GM12878 (cell line): ENCODE measurements around the gene ADCY6. TPM values are rescaled to one million over a fixed set of nuclear protein-coding genes. Genes with fewer than 3 reads are reported as not detected.

Experiments
- ATAC-seq: fragments of 200-7000 bp; cut with Tn5 transposase; 3 replicates; pipeline ENCODE4 v1.9.1; 2020; ENCODE audit warnings: mild to moderate bottlenecking, moderate library complexity
- Bru-seq: library from RNA; stranded (reverse); fragments of 400-500 nt; gene quantifications from one replicate; lab custom pipeline; 2021; lab: Mats Ljungman, UMichigan
- BruChase-seq, 2 experiments: library from RNA; stranded (reverse); fragments of 400-500 nt; gene quantifications; one replicate each; lab custom pipeline; 2021; lab: Mats Ljungman, UMichigan
- BruUV-seq: library from RNA; stranded (reverse); fragments of 400-500 nt; replicated peaks from 2 replicates; lab custom pipeline; 2021; lab: Mats Ljungman, UMichigan
- CTCF ChIA-PET: fragments of 300-600 bp; sonication (Branson Sonifier 250); formaldehyde crosslinking; extraction: SDS; loops from one replicate; lab custom pipeline; 2021; ENCODE audit warnings: inconsistent platforms; lab: Yijun Ruan, JAX
- POLR2A ChIA-PET: fragments of 350-600 bp; formaldehyde crosslinking; extraction: SDS; loops from one replicate; lab custom pipeline; 2021; ENCODE audit warnings: inconsistent platforms; lab: Charles Lee
- RAD21 ChIA-PET: fragments of 300-600 bp; sonication (Branson Sonifier 250); formaldehyde crosslinking; loops from one replicate; lab custom pipeline; 2023; ENCODE audit warnings: antibody characterized with exemption; ENCODE audit not compliant: unreplicated experiment; lab: Charles Lee
- SMC1A ChIA-PET: fragments of 300-600 bp; sonication (Branson Sonifier 250); formaldehyde crosslinking; loops from one replicate; lab custom pipeline; 2023; ENCODE audit not compliant: unreplicated experiment, uncharacterized antibody; lab: Charles Lee
- DNase-seq: peaks from one replicate; pipeline ENCODE4 v3.0.0-alpha.2; 2011; ENCODE audit warnings: low read depth, low spot score
- FAIRE-seq: peaks from 3 replicates; lab custom pipeline; 2011; peaks lifted over from hg19 to GRCh38; lab: Jason Lieb, UNC
- H2AFZ ChIP-seq: 2 replicates; pipeline ENCODE4 v1.6.0; 2011; ENCODE audit warnings: low read depth, low read length, control low read depth; ENCODE audit not compliant: control insufficient read depth
- H3K27ac ChIP-seq: 2 replicates; pipeline ENCODE4 v1.5.1; 2011; ENCODE audit warnings: control low read depth; ENCODE audit not compliant: control insufficient read depth, insufficient read depth
- H3K27me3 ChIP-seq, 2 experiments: replicated peaks in 1 of 2; 2 replicates each; pipeline versions ENCODE4 v1.6.0 to v1.6.1; 2011; ENCODE audit warnings: low read length in 1 of 2; ENCODE audit not compliant: control insufficient read depth in 2 of 2, insufficient read depth in 2 of 2
- H3K36me3 ChIP-seq, 2 experiments: 2 replicates each; pipeline ENCODE4 v1.5.1; 2011; ENCODE audit warnings: low read length in 1 of 2; ENCODE audit not compliant: control insufficient read depth in 2 of 2, insufficient read depth in 2 of 2
- H3K4me1 ChIP-seq: 2 replicates; pipeline ENCODE4 v1.6.1; 2011; ENCODE audit warnings: mild to moderate bottlenecking, low read length, moderate library complexity, mixed read lengths; ENCODE audit not compliant: control insufficient read depth, insufficient read depth
- H3K4me2 ChIP-seq: 2 replicates; pipeline ENCODE4 v1.6.0; 2011; ENCODE audit warnings: control low read depth; ENCODE audit not compliant: control insufficient read depth, insufficient read depth
- H3K4me3 ChIP-seq: fragments of 200-600 bp; sonication (generic); 2 replicates; pipeline ENCODE4 v1.5.1; 2016
- H3K79me2 ChIP-seq: 2 replicates; pipeline ENCODE4 v1.6.0; 2011; ENCODE audit warnings: low read length; ENCODE audit not compliant: control insufficient read depth, insufficient read depth
- H3K9ac ChIP-seq: 2 replicates; pipeline ENCODE4 v1.8.0; 2011; ENCODE audit warnings: low read length, control low read depth, mixed read lengths; ENCODE audit not compliant: control insufficient read depth, insufficient read depth
- H3K9me3 ChIP-seq: replicated peaks from 3 replicates; pipeline ENCODE4 v1.5.1; 2011; ENCODE audit warnings: mild to moderate bottlenecking, low read length; ENCODE audit not compliant: control insufficient read depth, insufficient read depth
- H4K20me1 ChIP-seq: 2 replicates; pipeline ENCODE4 v1.6.0; 2011; ENCODE audit not compliant: control insufficient read depth, insufficient read depth
- BHLHE40 ChIP-seq, 2 experiments: fragments of 450-650 bp in 1 of 2; IDR thresholded peaks; 2 replicates each; pipeline ENCODE4 v1.6.1; 2011 to 2017; ENCODE audit warnings: low read depth in 2 of 2, borderline replicate concordance in 1 of 2, improper control_type of control experiment in 1 of 2, low read length in 1 of 2, mild to moderate bottlenecking in 1 of 2
- CHD1 ChIP-seq: IDR thresholded peaks from 2 replicates; pipeline ENCODE4 v1.6.1; 2012; ENCODE audit warnings: low read depth, low read length, improper control_type of control experiment
- NR2C1 ChIP-seq: fragments of 450-650 bp; IDR thresholded peaks from 2 replicates; pipeline ENCODE4 v1.6.1; 2017; ENCODE audit warnings: antibody characterized with exemption, mild to moderate bottlenecking, moderate library complexity
- PML ChIP-seq: IDR thresholded peaks from 2 replicates; pipeline ENCODE4 v1.6.1; 2012; ENCODE audit warnings: low read length, inconsistent platforms
- TCF12 ChIP-seq: IDR thresholded peaks from 2 replicates; pipeline ENCODE4 v1.6.1; 2011; ENCODE audit warnings: low read depth, mild to moderate bottlenecking, low read length
- WGBS: methylation state at CpG from one replicate; pipeline ENCODE4 v1.1.6; 2016; ENCODE audit warnings: low lambda C conversion rate; ENCODE audit not compliant: insufficient replicate concordance, insufficient coverage; ENCODE audit errors: missing lambda C conversion rate; 5-methylcytosine and 5-hydroxymethylcytosine counted together
- in situ Hi-C: fragments of 300-500 bp; cut with MboI; formaldehyde crosslinking; loops from 9 replicates; pipeline ENCODE4 v1.14.3; 2018; ENCODE audit warnings: mixed read lengths
- intact Hi-C: fragments of 100-400 bp; cut with micrococcal nuclease; formaldehyde crosslinking; loops from one replicate; pipeline ENCODE4 v1.14.2; 2022; ENCODE audit not compliant: unreplicated experiment
- long read RNA-seq, 2 experiments: library from polyadenylated mRNA; unstranded; transcript quantifications; one replicate each; pipeline ENCODE4 v2.0.0, GENCODE V29; 2019 to 2020
- polyA minus RNA-seq, 3 experiments: library from RNA; depleted of rRNA, polyadenylated mRNA; stranded (reverse); fragments of >200 nt; gene quantifications; 2 replicates each; pipeline ENCODE4 v1.2.3, GENCODE V29; 2011
- polyA plus RNA-seq, 11 experiments: library from polyadenylated mRNA; depleted of rRNA in 4 of 11; unstranded in 6 of 11; stranded (reverse) in 5 of 11; fragments of >200 nt; fragmentation: Nextera tagmentation in 4 of 11; fragmentation: Illumina TruSeq in 1 of 11; extraction: Ambion mirVana in 4 of 11; extraction: Trizol in 1 of 11; gene quantifications; 1 replicate in 1 of 11; 2 replicates in 10 of 11; pipeline versions ENCODE4 v1.2.1 to v1.2.3, GENCODE V29; 2011 to 2016; ENCODE audit warnings: inconsistent platforms in 2 of 11, missing spikeins in 2 of 11, low read depth in 1 of 11
- total RNA-seq, 4 experiments: library from RNA; depleted of rRNA in 3 of 4; stranded (reverse); fragments of >200 nt in 3 of 4; fragmentation: Illumina TruSeq in 1 of 4; extraction: Trizol in 1 of 4; gene quantifications; 2 replicates each; pipeline versions ENCODE4 v1.2.1 to v1.2.3, GENCODE V29; 2013 to 2021

ADCY6 gene
- total RNA-seq (2013; cell fraction: nucleolus; rRNA removed): 0.79 and 1.0 TPM in 2 replicates
- 0.05 and 0.11 TPM in 2 replicates for total RNA-seq (2014; rRNA removed)
- 0.04 and 0.37 TPM in 2 replicates for total RNA-seq (2014; rRNA removed; fragmentation: Illumina TruSeq; extraction: Trizol)
- total RNA-seq (2021): 0.36 and 0.61 TPM in 2 replicates
- 0.14 TPM for polyA plus RNA-seq (2011; ENCODE audit: low read depth)
- polyA plus RNA-seq (2011; rRNA removed): 1.2 and 2.0 TPM in 2 replicates
- 2.5 and 2.7 TPM in 2 replicates for polyA plus RNA-seq (2011; cell fraction: cytosol; rRNA removed)
- 13.7 and 16.3 TPM in 2 replicates for polyA plus RNA-seq (2011; cell fraction: nucleus; rRNA removed)
- 0.44 and 0.53 TPM in 2 replicates for polyA plus RNA-seq (2012)
- 0.19 TPM in 1 of 2 replicates, not detected in the other for polyA plus RNA-seq (2014; fragmentation: Illumina TruSeq; extraction: Trizol)
- polyA plus RNA-seq (2014; fragmentation: Nextera tagmentation; extraction: Ambion mirVana): under 1 TPM; 0.07 to 0.14 TPM
- polyA plus RNA-seq (2014; rRNA removed): 0.24 and 0.66 TPM in 2 replicates
- under 1 TPM in 1 of 2 experiments, not detected in 1; 0.03 TPM for polyA plus RNA-seq (2016; fragmentation: Nextera tagmentation; extraction: Ambion mirVana)
- 2.0 and 4.1 TPM in 2 replicates for polyA minus RNA-seq (2011; rRNA and poly(A)+ RNA removed)
- polyA minus RNA-seq (2011; cell fraction: cytosol; rRNA and poly(A)+ RNA removed): 1.6 and 3.4 TPM in 2 replicates
- polyA minus RNA-seq (2011; cell fraction: nucleus; rRNA and poly(A)+ RNA removed): 2.7 and 3.2 TPM in 2 replicates
- percentile 53 among the genes with signal in this experiment for Bru-seq, nascent RNA
- BruChase-seq, experiment 1, labeled RNA remaining after a 6-hour chase: percentile 71 among the genes with signal in this experiment
- percentile 65 among the genes with signal in this experiment for BruChase-seq, experiment 2, labeled RNA remaining after a 2-hour chase
- long read RNA-seq, experiment 1: 0 reads
- long read RNA-seq, experiment 2, partial matches to known transcripts: 0 of 1 reads
- long read RNA-seq, experiment 2, other reads (novel, unspliced or antisense): 1 of 1 reads

GRCh38 chr12:48788854-48789775, at the start of gene ADCY6:
TSS of gene ADCY6 (minus strand) at chr12:48789089. CDS start at chr12:48783434, 5,655 bp downstream.
- TF ChIP-seq TCF12 (0 out of 2 replicates have a peak, but pooled peaks have one; percentile 26), CHD1 (no peak), BHLHE40 (IDR thresholded peaks at IDR 0.05; ENCODE audit: borderline replicate concordance in 1 of 2, low read depth in 2 of 2, low read length in 1 of 2) (peak in 1 of 2 experiments; percentile 36; a peak in 1 of 4 replicates), PML (no peak), NR2C1 (peak; percentile 67; the same call in 1 of the 2 replicates)
- H3K4me2 ChIP-seq: no peak within 1 kb of the TSS
- H2AFZ ChIP-seq: no peak within 1 kb of the TSS
- SMC1A ChIA-PET: interaction anchor here (1.0 to 2.3 kb wide), 4 partner anchors 16 to 36 kb away, joined by 3 to 14 read pairs (median 4); no protein-coding TSS in a partner anchor
- intact Hi-C loops: no loop called here
- no peaks in the 10 kb centered on the region for H3K27me3 ChIP-seq
- WGBS: 0% methylated on average over 16 of the region's 86 CpGs
- no peaks in the 10 kb centered on the region for H3K79me2 ChIP-seq
- no peak for FAIRE-seq
- in situ Hi-C loops: no loop called here
- BruUV-seq: no TSS peak
- RAD21 ChIA-PET: interaction anchor here (1.1 to 2.1 kb wide), 3 partner anchors 36 to 169 kb away, joined by 3 to 16 read pairs (median 5); no protein-coding TSS in a partner anchor
- CTCF ChIA-PET: interaction anchor here (0.6 to 3.0 kb wide), 6 partner anchors 26 to 247 kb away, joined by 3 to 31 read pairs (median 3); partner anchors contain the start of gene DDX23
- ATAC-seq: peak; percentile 78
- H4K20me1 ChIP-seq: no peaks in the 10 kb centered on the region
- H3K36me3 ChIP-seq: no peaks in the 10 kb centered on the region
- H3K27ac ChIP-seq: no peak within 1 kb of the TSS
- H3K4me1 ChIP-seq: no peaks in the 10 kb centered on the region
- POLR2A ChIA-PET: interaction anchor here (0.6 to 2.2 kb wide), 4 partner anchors 11 to 77 kb away, joined by 3 to 9 read pairs (median 3); partner anchors contain the start of gene RND1
- no peak within 1 kb of the TSS for H3K9ac ChIP-seq
- no peak for DNase-seq
- H3K4me3 ChIP-seq: peak within 1 kb of the TSS; percentile 11; the same call in 1 of the 2 replicates
- H3K9me3 ChIP-seq: no peaks in the 10 kb centered on the region
